HepG2 (cell line): ENCODE results near the gene CCR8. TPM values are rescaled to one million over a fixed set of nuclear protein-coding genes. Genes with fewer than 3 reads are reported as not detected.
"Not testable (repeated sequence)": the region's sequence is repeated elsewhere in the genome, so short reads cannot be mapped to it uniquely, and the experiment has no call there.

Experiments
- ATAC-seq: fragments of 200-7000 bp; cut with Tn5 transposase; 3 replicates; pipeline ENCODE4 v1.9.1; 2020; ENCODE audit warnings: mild to moderate bottlenecking, moderate library complexity
- BruUV-seq: library from RNA; stranded (reverse); fragments of 400-500 nt; replicated peaks from 2 replicates; lab custom pipeline; 2021; lab: Mats Ljungman, UMichigan
- CTCF ChIA-PET: fragments of 300-600 bp; formaldehyde crosslinking; extraction: SDS; loops from one replicate; lab custom pipeline; 2021; ENCODE audit warnings: low total read pairs, inconsistent platforms, low intra/inter-chr PET ratio; lab: Yijun Ruan, JAX
- POLR2A ChIA-PET: fragments of 350-600 bp; sonication (Branson Sonifier 250); formaldehyde crosslinking; loops from one replicate; lab custom pipeline; 2020; ENCODE audit warnings: antibody characterized with exemption, inconsistent platforms; lab: Yijun Ruan, JAX
- DNase-seq: peaks from one replicate; pipeline ENCODE4 v3.0.0-alpha.2; 2015; ENCODE audit warnings: low spot score
- FAIRE-seq: peaks from 3 replicates; lab custom pipeline; 2011; peaks lifted over from hg19 to GRCh38; lab: Jason Lieb, UNC
- H2AFZ ChIP-seq: one replicate; pipeline ENCODE4 v1.6.1; 2011; ENCODE audit warnings: low read length, inconsistent platforms
- H3K27ac ChIP-seq: fragments of 300-600 bp; 3 replicates; pipeline ENCODE4 v1.8.0; 2011; ENCODE audit warnings: mixed run types, mild to moderate bottlenecking, mixed read lengths, low read length, inconsistent platforms; ENCODE audit not compliant: insufficient read depth; ENCODE audit errors: extremely low read length
- H3K27me3 ChIP-seq, 2 experiments: fragments of 200-600 bp in 1 of 2; 2 replicates in 1 of 2; 3 replicates in 1 of 2; pipeline versions ENCODE4 v1.6.0 to v1.8.0; 2011; ENCODE audit warnings: low read length in 2 of 2, mild to moderate bottlenecking in 2 of 2, moderate library complexity in 2 of 2, inconsistent platforms in 1 of 2; ENCODE audit not compliant: insufficient read depth in 2 of 2, control insufficient read depth in 1 of 2
- H3K36me3 ChIP-seq, 2 experiments: fragments of 200-600 bp in 1 of 2; replicated peaks in 1 of 2; 2 replicates in 1 of 2; 3 replicates in 1 of 2; pipeline versions ENCODE4 v1.5.1 to v1.8.0; 2011; ENCODE audit warnings: low read length in 2 of 2, inconsistent platforms in 1 of 2; ENCODE audit not compliant: insufficient read depth in 2 of 2, control insufficient read depth in 1 of 2
- H3K4me1 ChIP-seq: 2 replicates; pipeline ENCODE4 v1.5.1; 2012; ENCODE audit warnings: low read length, inconsistent platforms; ENCODE audit not compliant: insufficient read depth
- H3K4me2 ChIP-seq: 2 replicates; pipeline ENCODE4 v1.6.0; 2011; ENCODE audit warnings: low read depth, low read length, inconsistent platforms
- H3K4me3 ChIP-seq, 3 experiments: fragments of 200-600 bp in 1 of 3; sonication (generic), shearing (Covaris generic) in 1 of 3; replicated peaks in 1 of 3; 2 replicates each; pipeline ENCODE4 v1.5.1; 2011 to 2016; ENCODE audit warnings: low read length in 3 of 3, inconsistent platforms in 2 of 3, low read depth in 2 of 3, mild to moderate bottlenecking in 2 of 3, control low read depth in 1 of 3, mixed read lengths in 1 of 3; ENCODE audit not compliant: insufficient read depth in 1 of 3
- H3K79me2 ChIP-seq: one replicate; pipeline ENCODE4 v1.6.1; 2011; ENCODE audit warnings: low read length, inconsistent platforms; ENCODE audit not compliant: insufficient read depth
- H3K9ac ChIP-seq: 2 replicates; pipeline ENCODE4 v1.6.0; 2011; ENCODE audit warnings: mild to moderate bottlenecking, low read depth, low read length, inconsistent platforms; ENCODE audit not compliant: insufficient read depth
- H3K9me3 ChIP-seq: 2 replicates; pipeline ENCODE4 v1.5.1; 2012; ENCODE audit warnings: mild to moderate bottlenecking, low read length
- H4K20me1 ChIP-seq: 2 replicates; pipeline ENCODE4 v1.6.0; 2011; ENCODE audit warnings: inconsistent platforms, mild to moderate bottlenecking, low read length, moderate library complexity; ENCODE audit not compliant: insufficient read depth
- HNRNPLL ChIP-seq: fragments of 200-400 bp; formaldehyde crosslinking; IDR thresholded peaks from 2 replicates; pipeline ENCODE4 v1.6.1; 2017; ENCODE audit warnings: mild to moderate bottlenecking, low read depth, low read length; ENCODE audit not compliant: poor library complexity, severe bottlenecking
- KLF9 ChIP-seq: IDR thresholded peaks from 2 replicates; pipeline ENCODE4 v1.6.1; 2016; ENCODE audit warnings: low read depth
- MEF2D ChIP-seq: sonication (generic); formaldehyde crosslinking; IDR thresholded peaks from 2 replicates; pipeline ENCODE4 v1.5.1; 2020; ENCODE audit warnings: mild to moderate bottlenecking, missing genetic modification reagents
- RORA ChIP-seq: sonication (generic); formaldehyde crosslinking; IDR thresholded peaks from 2 replicates; pipeline ENCODE4 v1.5.0; 2020; ENCODE audit warnings: mild to moderate bottlenecking, missing genetic modification reagents, moderate library complexity
- ZNF432 ChIP-seq: sonication (generic); formaldehyde crosslinking; IDR thresholded peaks from 2 replicates; pipeline ENCODE4 v1.5.0; 2020; ENCODE audit warnings: missing genetic modification reagents, mild to moderate bottlenecking, borderline replicate concordance
- WGBS: methylation state at CpG from one replicate; pipeline ENCODE4 v1.1.6; 2017; ENCODE audit warnings: low lambda C conversion rate; 5-methylcytosine and 5-hydroxymethylcytosine counted together
- in situ Hi-C: cut with HindIII; loops from 2 replicates; pipeline ENCODE4 v1.10.0; 2017; ENCODE audit warnings: low pct_unique_long_range_greater_than_20kb; ENCODE audit not compliant: extremely low pct_ligation_motif_present
- intact Hi-C: fragments of 100-400 bp; cut with micrococcal nuclease; formaldehyde crosslinking; loops from one replicate; pipeline ENCODE4 v1.10.0; 2022; ENCODE audit not compliant: unreplicated experiment
- polyA plus RNA-seq, 8 experiments: library from polyadenylated mRNA; depleted of rRNA in 3 of 8; stranded (reverse) in 7 of 8; unstranded in 1 of 8; fragments of >200 nt; fragmentation: Illumina TruSeq in 4 of 8; extraction: Trizol in 4 of 8; gene quantifications; 2 replicates each; pipeline versions ENCODE4 v1.2.1 to v1.2.3, GENCODE V29; 2011 to 2016; ENCODE audit warnings: low read depth in 4 of 8, missing spikeins in 1 of 8, mixed read lengths in 1 of 8; ENCODE audit not compliant: insufficient read depth in 1 of 8
- total RNA-seq, 5 experiments: library from RNA; depleted of rRNA; stranded (reverse); fragments of >200 nt; fragmentation: Illumina TruSeq; extraction: Trizol; gene quantifications; 2 replicates each; pipeline ENCODE4 v1.2.3, GENCODE V29; 2016; ENCODE audit warnings: low read depth in 1 of 5

CCR8 gene
- total and polyA plus RNA-seq, 2 of the 13 experiments (the other 11 are each of a cell fraction or from before 2014, with no cell fraction given), result not detected

- Histone ChIP-seq H3K27me3 (no peaks in the 10 kb centered on the region), H3K9me3 (peaks cover 28% of the 10 kb centered on the region), H3K36me3 (no peaks in the 10 kb centered on the region), H3K4me2 (no peak overlapping the region), H2AFZ (no peak overlapping the region), H3K27ac (no peak overlapping the region), H3K4me3 (no peak overlapping the region), H3K4me1 (peaks cover 27% of the 10 kb centered on the region), H3K79me2 (no peaks in the 10 kb centered on the region), H4K20me1 (no peaks in the 10 kb centered on the region), H3K9ac (no peak overlapping the region)
- intact Hi-C loops (no loop called here), in situ Hi-C loops (no loop called here)
- ATAC-seq (no peak), DNase-seq (no peak), FAIRE-seq (no peak)
- CTCF ChIA-PET, result no interaction called here
- POLR2A ChIA-PET, result interaction anchor here (1.9 kb wide), 1 partner anchor 65 kb away, joined by 4 read pairs; no protein-coding TSS in a partner anchor
- no peak for TF ChIP-seq ZNF432
- TF ChIP-seq HNRNPLL, result no peak
- TF ChIP-seq MEF2D, result no peak
- TF ChIP-seq KLF9 (CRISPR knock-in tag), result no peak
- TF ChIP-seq RORA (CRISPR knock-in tag), result no peak
- no TSS peak for BruUV-seq
Observed at GRCh38 chr3:39319249-39319648, 10.3 kb upstream of the CCR8 start.

GRCh38 chr3:39321574-39321983, 7.9 kb upstream of the CCR8 start:
- ATAC-seq, POLR2A ChIA-PET, BruUV-seq, intact Hi-C loops, in situ Hi-C loops, DNase-seq, H2AFZ ChIP-seq, H4K20me1 ChIP-seq, FAIRE-seq, H3K27ac ChIP-seq, H3K9ac ChIP-seq, H3K36me3 ChIP-seq, H3K4me3 ChIP-seq, H3K4me2 ChIP-seq, H3K9me3 ChIP-seq, H3K27me3 ChIP-seq, H3K79me2 ChIP-seq, CTCF ChIA-PET: not testable (repeated sequence)
- 71% methylated on average over 2 of the region's 2 CpGs for WGBS
- peaks cover 27% of the 10 kb centered on the region for H3K4me1 ChIP-seq

- H3K9me3 ChIP-seq, BruUV-seq, FAIRE-seq, H4K20me1 ChIP-seq, H3K79me2 ChIP-seq, DNase-seq, in situ Hi-C loops, H2AFZ ChIP-seq, intact Hi-C loops, H3K9ac ChIP-seq, H3K27ac ChIP-seq, CTCF ChIA-PET, H3K4me2 ChIP-seq, ATAC-seq, POLR2A ChIA-PET, H3K4me3 ChIP-seq, H3K27me3 ChIP-seq, H3K36me3 ChIP-seq: not testable (repeated sequence)
- peaks cover 23% of the 10 kb centered on the region for H3K4me1 ChIP-seq
- WGBS, result 50% methylated on average over 3 of the region's 3 CpGs
Observed at GRCh38 chr3:39322209-39322715, 7.2 kb upstream of the CCR8 start.
